NCI-H1436 treated with DMSO at 0.1 percent for 48 hours (cell line): ENCODE data around the gene RFNG.

Experiments
- DNase-seq: peaks from one replicate; lab custom pipeline; 2025; lab: John Stamatoyannopoulos, UW

The RFNG gene

DNA sequence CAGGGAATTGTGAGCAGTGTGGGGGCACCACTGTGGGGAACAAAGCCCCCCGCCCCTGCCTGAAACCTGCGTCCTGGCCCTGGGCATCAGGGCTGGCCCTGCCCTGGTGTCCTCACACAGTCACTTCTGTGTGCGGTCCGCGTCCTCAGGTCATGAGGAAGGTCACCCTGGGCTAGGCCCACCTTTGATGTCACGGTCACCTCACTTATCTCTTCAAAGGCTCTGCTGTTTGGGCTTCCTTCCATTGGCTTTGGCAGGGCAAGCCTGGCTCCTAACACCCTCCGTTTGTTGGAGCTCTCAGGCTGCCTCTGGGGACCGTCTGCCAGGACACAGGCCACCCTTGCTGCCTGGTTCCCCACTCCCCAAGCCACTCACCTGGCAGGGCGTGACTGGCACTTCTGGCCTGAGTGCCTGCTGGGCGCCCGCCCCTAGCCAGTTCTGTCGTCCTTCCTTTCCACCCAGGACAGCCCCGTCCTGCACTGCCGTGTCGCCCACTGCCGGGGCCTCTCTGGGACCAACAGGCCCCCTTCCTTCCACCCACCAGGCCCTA lies 37.8 kb downstream of the RFNG start:
- DNase-seq, result no peak

DNA sequence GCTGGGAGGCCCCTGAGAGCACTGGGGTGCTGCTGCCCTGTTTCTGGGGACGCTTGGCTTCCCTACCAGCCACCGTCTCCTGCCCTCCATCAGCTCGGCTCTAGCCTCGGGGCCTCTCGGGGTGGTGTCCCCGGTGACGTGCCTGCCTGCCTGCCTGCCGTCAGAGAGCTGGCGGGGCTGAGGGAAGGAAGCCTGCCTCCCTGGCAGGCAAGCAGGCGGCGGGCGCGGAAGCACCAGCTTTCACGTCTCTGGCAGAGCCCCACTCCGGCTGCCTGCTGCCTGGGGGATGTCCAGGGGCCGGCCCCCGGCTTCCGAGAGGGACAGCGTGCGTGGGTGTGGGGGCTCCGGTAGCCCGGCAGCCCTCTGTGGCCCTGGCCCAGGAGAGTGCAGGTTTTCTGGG lies 38.3 kb downstream of the RFNG start:
- DNase-seq, result no peak

GRCh38 chr17:82012640-82013295 lies 38.8 kb downstream of the RFNG start:
- DNase-seq, result no peak

DNA sequence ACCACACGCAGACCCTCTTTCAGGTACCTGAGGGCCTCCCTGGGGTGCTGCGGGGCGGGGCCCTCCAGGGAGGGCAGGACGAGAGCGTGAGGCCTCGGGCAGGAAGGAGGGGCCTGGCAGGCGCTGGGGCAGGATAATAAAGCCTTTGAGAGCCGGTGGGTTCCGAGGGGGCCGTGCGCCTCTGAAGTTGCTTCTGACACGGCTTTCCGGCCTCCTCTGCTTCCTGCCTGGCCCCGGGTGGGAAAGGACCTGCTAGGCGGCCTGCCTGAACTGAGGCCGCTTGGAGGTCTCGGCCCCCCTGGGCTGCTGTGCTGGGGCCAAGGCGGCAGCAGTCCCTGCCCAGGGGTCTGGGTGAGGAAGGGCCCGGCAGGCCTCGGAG lies 39.4 kb downstream of the RFNG start:
- no peak for DNase-seq

DNA sequence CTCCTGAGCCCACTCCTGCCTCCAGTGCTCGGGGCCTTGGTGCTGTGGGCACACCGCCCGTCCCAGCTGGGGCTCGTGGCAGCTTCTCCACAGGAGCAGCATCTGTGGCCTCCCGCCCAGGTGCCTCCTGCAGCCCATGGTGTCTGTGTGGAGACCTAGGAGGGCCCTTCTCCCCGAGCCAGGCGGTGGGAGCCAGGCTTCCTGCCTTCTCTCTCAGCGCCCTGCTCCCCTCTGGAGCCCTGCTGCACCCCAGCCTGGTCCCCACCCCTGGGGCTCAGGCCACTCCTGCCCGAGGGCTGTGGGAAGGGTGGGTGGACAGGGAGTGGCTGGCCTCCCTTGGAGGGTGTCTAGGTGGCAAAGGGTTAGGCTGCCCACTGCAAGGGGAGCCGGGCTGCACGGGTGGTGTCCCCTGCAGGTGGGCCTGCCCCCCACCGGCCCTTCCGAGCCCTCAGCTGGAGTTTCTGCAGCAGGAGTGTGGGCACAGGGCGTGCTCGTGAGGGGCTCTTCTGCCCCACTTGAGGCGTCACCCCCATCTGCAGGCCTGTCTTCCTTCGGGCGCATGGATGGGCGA lies 39.9 kb downstream of the RFNG start:
- no peak for DNase-seq

GRCh38 chr17:82010575-82011525 lies 40.8 kb downstream of the RFNG start:
- DNase-seq, result no peak

- no peak for DNase-seq
These were observed 42.2 kb downstream of the RFNG start for GRCh38 chr17:82009413-82009812.

- no peak for DNase-seq
These were observed 42.6 kb downstream of the RFNG start for GRCh38 chr17:82008941-82009405.

DNA sequence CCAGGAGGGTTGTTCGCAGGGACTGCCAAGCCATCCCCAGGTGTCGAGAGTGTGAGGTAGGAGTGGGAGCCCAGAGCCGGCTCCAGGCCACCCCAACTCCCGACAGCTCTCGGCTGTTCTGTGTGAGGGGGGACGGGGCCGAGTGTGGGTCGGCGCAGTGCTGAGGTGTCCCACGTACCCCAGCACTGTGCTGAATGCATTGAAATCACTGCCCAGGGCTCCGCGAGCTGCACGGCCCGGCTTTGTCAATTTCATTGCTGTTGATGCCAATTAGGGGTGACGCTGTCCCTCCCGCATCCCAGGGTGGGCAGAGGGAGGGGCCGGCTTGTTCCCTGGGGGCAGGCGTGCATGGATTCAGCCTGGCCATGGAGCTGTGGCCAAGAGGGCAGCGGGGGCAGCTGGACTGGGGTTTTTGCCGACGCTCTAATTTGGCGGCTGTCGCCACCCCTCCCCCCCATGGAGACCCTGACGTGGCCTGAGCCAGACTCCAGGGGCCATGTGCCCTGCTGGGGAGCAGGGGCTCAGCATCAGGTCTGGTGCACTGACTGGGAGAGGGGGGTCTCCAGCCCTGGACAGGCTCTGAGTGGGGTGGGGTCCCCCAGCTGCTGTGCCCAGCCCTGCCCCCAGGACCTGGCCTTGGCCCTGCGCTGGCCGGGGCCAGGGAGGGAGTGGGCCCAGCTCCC lies 43.2 kb downstream of the RFNG start:
- no peak for DNase-seq

DNA sequence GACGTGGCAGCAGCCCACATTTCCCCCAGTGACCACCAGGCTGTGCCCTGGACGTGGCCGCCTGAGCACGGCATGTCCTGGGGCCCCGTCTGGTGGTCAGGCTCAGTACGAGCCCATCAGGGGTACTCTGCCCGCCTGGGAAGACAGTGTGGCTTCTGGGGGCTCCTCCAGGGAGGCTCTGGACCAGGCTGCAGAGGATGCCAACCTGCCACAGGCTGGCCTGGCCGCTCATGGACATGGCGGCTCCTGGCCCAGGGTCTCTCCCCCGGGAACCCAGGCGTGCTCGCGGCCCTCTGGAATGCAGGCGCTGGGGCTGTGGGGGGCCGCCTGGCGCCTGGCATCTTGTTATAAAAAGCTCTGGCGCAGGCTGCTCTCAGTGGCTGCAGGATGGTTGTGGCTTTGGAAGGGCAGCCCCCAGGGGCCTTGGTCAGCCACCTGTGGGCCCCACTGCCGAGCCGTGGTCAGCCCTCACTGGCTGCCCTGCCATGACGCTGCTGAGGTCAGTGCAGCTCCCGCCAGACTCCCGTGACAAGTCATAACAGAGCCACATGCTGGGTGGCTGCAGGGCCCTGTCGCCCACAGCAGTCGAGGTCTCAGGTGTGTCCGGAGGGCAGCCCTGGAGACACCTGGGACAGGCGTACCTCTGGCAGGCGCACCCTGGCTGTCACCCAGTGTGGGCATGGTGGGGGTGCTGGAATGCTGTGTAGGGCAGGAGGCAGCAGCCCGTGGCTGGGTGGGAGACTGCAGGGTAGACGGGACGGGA lies 43.9 kb downstream of the RFNG start:
- DNase-seq, result no peak

DNA sequence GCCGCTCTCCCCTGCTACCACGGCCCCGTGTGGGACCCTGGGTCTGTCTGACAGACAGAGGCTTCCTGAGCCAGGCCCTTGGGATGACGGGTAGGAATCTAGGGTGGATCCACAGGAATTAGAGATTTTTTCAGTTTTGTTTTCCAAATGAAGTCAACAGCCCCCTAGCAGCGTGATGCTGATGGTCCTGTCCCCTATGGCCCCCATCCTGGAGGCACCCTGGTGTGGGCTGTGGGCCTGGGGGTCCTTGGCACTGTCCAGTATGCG lies 44.5 kb downstream of the RFNG start:
- DNase-seq, result no peak

DNA sequence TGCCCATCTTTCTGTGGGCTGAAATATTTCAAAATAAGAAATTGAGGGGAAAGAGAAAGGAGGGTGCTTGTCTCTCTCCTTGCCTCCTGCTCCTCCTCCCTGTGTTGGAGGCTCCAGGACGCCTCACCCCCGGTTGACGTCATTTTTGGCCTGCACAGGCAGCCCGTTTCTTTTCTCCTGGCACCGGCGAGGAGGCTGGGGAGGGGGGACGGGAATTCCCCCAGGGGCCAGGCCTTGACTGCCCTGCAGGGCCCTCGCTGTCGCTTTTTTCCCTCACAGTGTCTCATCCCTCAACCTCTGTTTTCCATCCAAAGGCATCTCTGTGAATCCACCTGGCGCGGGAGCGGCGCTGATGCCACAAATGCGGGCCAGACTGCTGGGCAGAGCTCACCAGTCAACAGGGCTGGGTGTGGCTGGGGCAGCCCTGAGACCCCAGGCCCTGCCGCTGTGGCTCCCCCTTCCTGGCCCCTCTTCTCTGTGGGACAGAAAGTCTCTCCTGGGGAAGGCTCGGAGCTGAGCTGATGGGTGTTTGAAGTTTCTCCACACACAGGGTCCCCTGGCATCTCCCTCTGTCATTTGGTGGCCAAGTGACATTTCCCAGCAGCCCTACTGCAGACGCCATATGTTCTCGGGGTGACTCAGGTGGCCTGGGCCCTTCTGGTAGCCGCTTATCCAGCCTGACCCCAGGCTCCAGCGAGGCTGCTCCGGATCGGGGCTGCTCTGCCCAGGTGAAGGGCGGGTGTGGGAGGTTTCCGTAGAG lies 45.0 kb downstream of the RFNG start:
- no peak for DNase-seq

DNA sequence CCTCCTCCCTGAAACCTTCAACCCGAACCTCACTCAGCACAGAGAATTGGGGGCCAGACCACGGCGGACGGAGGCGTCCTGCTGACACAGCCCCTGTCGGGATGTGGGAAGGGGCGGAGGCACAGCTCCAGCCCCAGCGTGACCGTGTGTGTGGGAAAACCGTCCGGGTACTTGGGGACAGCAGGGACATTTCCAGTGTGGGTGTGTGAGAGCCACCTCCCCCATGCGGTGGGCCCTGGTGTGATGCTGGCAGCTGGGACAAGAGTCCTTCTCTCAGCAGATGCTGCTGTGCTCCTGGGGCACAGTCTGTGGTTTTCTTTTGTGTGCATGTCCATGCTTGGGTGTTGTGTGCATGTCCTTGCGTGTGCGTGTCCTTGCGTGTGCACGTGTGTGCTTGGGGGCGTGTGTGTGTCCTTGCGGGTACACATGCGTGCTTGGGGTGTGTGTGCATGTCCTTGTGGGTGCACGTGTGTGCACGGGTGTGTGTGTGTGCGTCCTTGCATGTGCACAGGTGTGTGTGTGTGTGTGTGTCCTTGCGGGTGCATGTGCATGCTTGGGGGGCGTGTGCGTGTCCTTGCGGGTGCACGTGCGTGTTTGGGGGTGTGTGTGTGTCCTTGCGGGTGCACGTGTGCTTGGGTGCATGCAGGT lies 45.8 kb downstream of the RFNG start:
- DNase-seq, result no peak

DNA sequence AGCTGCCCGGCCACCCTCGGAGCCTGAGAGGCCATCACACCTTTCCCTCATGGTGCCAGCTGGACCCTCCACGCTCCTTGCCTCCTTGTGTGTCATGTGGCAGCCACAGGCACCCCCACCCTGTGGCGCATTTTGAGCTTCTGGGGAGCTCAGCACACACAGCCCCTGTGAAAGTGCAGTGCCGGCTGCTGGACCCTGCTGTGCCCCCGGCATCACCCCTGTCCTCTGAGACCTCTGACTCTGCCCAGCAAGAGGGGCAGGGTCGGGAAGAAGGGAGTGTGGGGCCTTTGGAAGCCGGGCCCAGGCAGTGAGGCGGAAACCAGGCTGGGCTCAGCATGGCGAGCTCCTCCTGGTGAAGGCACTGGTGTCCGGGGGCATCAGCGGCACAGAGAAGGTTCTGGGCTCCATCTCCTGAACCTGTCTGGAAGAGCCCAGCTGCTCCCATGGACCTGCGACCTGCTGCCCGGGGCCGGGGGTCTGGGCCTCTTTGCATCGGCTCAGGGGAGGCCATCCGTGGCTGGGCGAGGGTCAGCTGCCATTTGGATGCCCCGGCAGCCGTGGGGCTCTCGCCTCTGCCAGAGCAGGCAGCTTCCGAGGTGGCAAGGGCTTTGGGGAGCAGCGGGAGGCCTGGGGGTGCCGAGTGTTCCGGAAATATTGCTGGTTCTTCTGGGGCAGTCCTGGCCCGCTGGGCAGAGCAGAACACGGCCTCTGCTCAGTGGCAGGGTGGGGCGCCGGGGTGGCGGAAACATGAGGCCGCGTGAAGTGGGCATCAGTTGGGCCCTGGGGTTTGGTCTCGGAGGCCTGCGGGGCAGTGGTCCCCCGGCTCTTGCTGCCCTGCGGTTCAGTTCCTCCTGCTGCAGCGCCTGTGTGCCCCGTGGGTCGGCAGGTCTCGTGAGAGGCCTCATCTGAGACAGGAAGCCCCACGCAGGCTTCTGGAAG lies 46.8 kb downstream of the RFNG start:
- no peak for DNase-seq

- no peak for DNase-seq
These were observed 47.9 kb downstream of the RFNG start for GRCh38 chr17:82003411-82004381.

DNA sequence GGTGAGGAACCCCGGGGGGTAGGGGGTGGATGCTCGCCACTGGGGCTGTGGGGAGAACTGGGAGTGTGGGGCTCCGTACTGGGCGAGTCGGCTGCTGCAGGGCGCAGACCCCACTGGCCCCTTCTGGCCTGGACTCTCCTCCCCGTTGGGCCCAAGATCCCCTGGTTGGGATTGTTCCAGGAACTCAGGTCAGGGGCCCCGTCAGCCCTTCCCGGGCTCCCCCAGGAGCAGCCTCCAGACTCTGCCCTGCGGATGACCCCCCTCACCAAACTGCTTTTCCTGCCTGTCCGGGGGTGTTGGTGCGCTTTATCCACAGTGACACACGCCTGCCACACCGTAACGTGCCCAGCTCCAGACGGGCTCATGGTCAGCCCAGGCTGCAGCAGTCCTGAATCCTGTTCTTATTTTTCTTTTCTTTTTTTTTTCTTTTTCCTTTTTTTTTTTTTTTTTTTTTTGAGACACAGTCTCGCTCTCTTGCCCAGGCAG lies 50.0 kb downstream of the RFNG start:
- DNase-seq, result no peak

DNA sequence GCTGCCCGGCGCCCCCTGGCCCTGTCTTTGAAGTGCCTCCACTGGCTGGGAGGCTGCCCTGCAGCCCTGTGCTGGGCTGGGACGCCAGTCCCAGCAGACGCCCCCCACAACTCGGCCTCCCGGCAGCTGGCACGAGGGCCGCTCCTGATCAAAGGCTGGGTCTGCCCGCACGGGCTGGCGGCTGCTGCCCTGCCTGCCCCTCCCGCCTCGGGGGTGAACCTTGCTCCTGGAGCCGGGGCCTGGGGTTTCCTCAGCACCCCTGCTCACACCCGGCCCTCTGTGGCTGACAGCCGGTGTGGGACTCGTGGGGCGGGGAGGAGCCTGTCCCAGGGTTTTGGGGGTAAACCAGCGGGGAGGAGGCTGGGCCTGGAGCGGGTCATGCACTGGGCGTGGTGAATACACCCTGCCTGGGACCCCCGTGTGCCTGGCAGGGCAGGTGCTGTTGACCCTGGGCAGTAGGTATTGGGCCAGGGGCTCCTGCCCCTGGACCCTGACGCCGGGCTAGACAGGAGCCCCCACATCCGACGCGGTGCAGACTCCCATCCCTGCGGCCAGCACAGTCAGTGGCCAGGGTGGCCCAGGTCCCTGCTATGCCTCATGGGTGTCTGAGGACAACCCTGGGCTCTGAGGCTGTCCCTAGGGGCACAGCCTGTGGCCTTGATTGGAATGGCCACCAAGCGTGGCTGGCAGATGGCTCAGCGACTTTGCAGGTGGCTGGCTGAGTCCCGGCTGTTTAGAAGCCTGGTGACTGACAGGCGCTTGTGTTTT lies 50.6 kb downstream of the RFNG start:
- no peak for DNase-seq
